ENCODE data around the gene PPA1.
"Not testable (repeated sequence)": the region's sequence is repeated elsewhere in the genome, so short reads cannot be mapped to it uniquely, and the experiment has no call there.

PPA1 gene

DNA sequence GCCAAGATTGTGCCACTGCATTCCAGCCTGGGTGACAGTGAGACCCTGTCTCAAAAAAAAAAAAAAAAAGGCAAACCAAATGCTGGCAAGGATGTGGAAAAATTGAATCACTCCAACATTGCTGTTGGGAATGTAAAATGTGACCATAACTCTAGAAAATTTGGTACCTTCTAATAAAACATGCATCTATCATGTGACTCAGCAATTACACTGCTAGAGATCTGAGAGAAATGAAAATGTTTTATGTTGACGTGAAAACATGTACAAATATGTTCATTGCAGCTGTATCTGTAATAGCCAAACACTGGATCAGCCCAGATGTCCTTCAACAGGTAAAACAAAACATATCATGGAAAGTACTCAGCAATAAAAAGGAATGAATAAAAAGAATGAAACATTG is 32.1 kb downstream of the PPA1 start:
- no peak for DNase-seq

DNA sequence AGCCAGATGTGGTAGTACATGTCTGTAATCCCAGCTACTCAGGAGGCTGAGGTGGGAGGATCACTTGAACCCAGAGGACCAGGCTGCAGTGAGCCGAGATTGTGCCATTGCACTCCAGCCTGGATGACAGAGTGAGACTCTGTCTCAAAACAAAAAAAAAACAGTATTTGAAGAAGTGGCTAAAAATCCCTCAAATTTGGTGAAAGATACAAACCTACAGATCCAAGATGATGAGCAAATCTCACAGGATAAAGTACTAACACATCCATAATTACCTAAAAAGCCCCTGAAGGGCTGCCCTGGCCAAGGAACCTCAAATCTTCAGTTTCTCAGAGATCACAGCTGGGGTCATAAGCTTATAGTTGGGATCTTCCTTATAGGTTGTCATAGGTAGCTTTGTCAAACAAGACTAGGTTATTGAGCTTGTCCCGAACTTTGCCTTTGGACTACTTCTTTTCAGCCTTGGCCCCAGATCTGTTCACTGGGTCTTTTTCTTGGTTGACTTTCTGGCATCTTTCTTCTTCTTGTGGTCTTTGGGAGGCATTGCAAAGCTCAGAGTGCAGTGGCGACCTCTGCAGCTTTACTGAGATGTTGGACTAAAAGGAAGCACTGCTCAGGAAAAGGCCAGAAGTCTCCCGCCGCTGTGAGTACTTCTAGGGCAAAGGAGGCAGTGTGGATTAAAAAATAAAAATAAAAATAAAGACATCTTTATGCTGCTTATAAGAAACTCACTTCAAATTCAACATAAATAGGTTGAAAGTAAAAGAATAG is 34.3 kb downstream of the PPA1 start:
- DNase-seq = no peak

DNA sequence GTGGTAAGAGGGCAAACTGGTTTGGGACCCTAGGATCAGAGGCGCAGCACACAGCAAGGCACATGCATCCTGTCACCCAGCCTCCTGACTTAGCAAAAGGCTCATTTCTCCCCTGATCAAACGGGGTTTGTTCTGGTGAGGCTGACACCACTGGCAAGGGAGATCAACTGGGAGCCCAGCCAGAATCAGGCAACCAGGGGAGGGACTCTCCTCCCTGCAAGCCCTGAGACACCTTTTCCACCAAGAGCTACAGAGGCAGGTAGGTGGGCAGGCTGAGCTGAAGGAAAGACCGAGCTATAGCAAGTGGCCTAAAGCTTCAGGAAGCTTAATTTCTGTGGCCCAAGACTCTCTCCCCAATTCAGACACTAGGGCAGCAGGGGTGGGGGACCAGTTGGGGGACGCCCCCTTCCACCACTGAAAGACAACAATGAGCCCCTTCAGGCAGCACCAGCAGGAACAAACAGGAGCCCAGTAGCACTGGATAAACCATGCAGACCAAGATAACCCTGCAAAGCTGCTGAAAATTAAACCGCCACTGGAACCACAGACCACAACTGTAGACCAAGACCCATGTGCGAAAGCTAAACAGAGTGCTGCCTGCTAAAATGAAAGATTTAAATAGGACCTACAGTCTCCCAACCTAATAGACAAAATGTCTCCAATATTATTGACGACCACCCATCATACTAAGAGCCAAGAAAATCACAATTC is 35.8 kb downstream of the PPA1 start:
- no peak for DNase-seq

DNA sequence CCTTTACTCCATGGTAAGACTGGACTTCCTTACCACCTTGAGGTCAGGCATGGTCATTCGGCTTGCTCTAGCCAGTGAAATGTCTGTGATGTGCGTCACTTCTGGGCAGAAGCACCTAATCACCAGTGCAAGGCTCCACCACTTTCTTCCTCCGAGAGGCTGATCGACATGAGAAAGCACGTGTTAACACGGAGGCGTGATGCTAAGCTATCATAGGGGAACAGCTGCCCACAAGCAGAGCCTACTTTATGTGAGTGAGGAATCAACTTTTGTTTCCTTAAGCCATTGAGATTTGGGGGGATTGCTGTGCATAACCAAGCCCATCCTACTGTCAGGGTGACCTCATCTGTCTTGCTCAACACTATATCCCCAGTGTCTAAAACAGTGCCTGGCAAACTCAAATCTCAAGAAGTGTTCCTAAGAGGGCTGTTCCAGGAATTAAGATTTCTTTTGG is 39.8 kb downstream of the PPA1 start:
- no peak for DNase-seq

DNA sequence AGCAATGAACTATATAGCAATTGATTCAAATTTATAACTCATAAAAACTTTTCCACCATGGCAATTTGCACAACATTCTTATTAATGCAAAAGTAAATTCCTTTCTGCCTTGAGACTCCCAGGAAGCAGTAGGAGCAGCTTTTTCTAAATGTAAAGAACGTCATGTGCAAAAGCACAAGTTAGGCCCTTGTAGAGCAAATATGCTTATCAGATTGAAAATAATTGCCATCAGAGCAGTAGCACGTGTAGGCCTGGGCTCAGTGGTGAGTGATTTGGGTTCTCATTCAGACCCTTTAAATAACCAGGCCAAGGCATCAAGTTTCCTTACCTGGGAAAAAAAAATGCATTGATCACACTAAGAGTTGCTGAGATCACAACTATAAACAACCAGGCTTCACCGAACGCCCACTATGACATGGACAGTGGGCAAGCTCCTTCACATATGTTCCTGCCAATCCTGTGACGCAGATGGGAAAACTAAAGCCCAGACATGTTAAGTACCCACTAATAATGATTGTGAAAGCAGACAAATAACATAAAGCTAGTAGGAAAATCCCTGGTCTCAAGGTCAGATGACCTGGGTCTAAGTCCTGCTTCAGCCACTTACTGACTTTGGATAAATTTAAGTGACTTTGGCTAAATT is 40.8 kb downstream of the PPA1 start:
- no peak for DNase-seq

DNA sequence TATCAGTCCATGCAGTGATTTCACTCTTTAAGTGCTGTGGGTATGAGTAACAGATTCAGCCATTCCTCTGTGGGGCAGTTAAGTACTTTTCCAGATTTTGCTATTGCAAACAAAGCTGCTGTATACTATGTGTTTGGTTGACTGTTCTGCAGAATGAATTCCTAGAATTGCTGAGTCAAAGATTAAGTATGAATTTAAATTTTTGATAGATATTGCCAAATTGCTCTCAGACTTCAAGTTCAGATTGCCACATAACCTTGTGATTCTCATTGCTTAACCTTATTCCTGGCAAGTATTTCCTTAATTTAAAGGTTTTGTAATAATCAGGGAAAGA is 41.3 kb downstream of the PPA1 start:
- no peak for DNase-seq

DNA sequence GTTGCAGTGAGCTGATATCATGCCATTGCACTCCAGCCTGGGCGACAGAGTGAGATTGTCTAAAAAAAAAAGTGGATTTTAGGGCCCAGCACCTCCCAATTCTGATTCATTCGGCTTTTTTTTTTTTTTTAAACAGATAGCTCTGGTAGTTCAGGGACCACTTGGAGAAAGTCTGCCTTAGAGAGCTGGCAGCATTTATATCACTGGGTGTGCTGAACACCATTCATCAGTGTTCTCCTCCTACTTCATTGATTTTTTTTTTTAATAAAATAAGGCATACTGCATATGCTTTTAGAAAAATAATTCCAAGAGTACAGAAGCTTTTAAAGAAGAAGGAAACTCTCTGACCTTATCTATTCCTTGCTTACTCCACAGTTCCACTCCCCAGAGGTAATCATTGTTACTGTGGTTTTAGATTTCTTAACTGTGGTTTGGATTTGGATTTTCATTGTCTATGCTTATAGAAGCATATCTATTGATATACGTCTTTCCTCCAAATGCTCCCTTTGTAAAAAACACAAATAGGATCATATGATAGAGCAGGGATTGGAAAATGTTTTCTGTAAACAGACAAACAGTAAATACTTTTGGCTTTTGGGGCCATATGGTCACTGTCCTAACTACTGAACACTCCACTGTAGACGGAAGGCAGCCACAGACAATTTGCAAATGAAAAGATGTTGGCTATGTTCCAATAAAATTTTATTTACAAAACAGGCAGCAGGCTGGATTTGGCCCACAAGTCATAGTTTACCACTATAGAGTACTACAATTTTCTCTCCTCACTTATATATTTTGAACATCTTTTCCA is 41.9 kb downstream of the PPA1 start:
- DNase-seq = no peak

DNA sequence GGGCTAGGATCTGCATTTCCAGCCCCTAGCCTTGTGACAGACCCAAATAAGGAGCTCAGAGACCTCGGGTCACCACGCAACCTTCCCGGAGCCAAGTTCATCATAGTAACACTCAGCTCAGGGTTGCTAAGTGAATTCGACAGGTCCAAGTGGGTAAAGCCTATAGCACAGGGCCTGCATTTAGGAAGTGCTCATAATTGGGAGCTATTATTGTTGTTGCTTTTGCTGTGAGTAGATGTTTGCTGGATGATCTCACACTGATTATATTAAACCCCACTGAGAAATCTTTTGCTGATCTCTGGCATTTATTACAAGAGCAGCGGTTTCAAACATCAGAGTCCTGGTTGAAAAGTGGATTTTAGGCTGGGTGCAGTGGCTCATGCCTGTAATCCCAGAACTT is 42.6 kb downstream of the PPA1 start:
- no peak for DNase-seq

DNA sequence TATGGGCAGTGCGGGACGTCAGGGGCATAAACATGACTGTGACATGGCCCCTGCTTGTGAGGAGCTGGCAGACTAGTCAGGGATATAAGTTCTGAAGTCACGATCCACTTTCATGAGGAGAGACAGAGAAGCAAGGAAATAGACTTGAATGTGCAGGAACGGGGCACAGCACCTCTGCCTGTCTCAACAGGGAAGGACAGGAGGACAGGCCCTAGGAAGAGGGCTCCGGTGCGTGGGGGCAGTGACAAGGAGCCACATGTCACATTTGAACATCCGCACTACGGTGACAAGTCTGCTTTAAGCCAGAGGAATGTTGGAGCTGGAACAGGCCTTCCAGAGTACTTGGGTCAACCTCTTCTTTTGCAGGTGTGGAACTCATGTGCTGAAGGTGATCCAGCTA is 43.1 kb downstream of the PPA1 start:
- DNase-seq = no peak

DNA sequence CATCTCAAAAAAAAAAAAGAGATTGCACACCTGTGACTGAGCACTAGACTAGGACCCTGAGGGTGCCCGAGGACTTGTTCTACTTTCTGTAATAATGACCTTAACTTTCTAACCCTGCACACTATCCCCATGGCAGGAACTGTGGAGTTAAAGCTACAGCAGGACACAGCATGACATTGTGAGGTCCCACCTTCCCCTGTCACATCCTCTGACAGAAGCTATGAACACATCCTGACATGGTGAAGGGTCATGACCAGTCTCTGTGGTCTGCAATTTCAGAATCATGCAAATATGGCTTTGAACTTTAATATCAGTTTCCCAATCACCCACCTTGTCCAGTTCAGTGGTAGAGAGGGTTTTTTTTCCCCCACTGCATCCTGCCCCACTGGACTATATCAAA is 44.5 kb downstream of the PPA1 start:
- no peak for DNase-seq

DNA sequence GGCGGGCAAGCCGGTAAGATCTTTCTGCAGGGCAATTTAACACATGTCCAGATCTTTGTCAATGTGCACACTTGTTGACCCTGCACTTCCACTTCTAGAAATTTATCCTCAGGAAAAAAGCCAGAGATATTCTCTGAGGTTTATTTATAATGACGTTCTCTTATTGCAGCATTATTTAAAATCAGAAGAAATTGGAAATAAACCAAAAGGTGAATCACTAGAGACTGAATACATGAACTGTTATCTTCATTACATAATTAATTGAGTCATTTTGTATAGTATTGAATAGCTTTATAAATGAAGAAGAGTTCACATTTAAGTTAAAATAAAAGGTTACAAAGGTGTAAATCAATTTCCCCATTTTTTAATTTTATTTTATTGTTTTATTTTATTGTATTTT is 46.7 kb downstream of the PPA1 start:
- no peak for DNase-seq

DNA sequence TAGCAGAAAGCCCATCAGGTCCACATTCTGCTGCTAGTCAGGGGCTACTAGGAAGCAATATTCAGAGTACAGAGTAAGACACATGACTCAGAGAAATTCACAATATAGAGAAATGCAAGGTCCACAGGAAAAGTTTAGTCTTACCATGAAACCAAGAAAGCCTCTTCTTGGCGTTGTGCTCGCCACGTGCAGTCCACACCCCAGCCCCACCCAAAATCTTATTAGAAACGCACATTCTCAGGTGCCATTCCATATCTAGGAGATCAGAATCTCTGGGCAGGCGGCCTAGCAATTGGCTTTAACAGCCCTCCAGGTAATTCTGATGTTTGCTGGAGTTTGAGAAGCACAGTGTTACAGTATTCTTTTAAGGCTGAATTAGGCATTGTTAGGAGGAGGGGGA is 47.1 kb downstream of the PPA1 start:
- DNase-seq = no peak

DNA sequence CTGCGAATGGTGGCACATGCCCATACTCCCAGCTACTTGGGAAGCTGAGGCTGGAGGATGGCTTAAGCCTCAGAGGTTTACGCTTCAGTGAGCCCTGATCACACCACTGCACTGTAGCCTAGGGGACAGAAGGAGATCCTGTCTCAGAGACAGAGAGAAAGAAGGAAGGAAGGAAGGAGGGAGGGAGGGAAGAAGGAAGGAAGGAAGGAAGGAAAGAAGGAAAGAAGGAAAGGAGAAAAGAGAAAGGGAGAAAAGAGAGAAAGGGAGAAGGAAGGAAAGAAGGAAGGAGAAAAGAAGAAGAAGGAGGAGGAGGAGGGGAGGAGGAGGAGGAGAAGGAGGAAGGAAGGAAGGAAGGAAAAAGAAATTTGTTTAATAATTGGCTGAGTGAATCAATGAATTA is 49.9 kb downstream of the PPA1 start:
- DNase-seq = no peak

DNA sequence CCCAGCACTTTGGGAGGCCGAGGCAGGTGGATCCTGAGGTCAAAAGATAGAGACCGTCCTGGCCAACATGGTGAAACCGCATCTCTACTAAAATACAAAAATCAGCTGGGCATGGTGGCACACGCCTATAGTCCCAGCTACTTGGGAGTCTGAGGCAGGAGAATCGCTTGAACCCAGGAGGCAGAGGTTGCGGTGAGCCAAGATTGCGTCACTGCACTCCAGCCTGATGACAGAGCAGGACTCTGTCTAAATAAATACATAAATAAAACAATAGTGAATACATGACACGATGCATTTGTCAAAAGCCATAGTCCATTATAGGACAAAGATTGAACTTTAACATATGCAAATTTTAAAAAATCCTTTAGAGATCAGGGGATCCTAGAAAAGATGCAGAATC is 54.0 kb downstream of the PPA1 start:
- DNase-seq = not testable (repeated sequence)

DNA sequence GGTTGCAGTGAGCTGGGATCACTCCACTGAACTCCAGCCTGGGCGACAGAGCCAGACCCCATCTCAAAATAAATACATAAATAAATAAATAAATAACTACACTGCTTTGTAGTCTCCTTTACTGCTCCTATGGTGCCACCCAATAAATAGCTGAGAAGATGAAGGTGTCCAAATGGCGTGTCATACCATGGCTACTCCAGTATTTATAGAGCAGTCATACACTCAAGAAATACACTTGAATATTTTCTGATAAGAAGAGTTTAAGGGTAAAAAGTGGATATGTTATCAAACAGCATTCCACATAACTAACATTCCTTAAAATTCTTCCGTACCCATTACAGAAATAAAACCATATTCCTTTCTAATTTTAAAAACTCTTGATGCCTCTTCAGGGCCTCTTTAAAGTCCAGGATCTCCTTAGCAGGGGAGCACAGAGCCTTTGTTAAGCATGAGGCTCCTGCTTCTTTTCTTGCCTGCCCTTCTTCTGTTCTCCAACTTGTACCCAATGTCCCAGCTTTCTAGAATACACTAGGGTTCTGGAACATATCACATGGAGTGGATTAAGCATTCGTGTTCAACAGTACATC is 55.0 kb downstream of the PPA1 start:
- no peak for DNase-seq

DNA sequence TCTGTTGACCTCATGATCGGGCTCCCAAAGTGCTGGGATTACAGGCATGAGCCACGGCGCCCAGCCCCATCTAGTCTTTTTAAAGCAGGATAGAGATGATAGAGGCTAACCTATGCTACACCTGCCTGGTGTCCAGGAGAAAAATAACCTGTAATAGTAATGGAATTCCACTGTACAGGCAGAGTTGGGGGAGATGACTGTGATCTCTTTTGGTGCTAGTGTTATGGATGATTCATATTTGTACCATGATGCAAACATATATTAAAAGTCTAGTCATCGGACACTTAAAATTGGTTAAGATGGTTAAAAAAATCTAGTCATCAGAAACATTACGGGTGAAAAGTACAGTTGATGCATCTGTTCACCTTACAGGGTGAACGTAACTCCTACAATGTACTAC is 56.8 kb downstream of the PPA1 start:
- DNase-seq = no peak

DNA sequence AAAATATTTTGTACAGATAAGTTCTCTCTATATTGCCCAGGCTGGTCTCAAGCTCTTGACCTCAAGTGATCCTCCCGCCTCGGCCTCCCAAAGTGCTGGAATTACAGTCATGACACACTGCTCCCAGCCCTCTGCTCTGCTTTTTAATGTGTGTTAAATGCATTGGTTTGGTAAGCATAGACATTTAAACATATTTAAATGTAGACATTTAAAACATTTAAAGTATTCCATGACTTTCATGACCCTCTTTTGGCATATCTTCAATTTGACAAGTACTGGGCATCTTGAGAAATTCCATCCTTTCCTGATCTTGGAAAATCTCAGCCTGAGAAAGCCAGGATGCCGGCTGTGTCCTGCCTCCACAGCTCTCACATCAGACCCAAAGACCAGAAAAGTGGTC is 57.7 kb downstream of the PPA1 start:
- no peak for DNase-seq

DNA sequence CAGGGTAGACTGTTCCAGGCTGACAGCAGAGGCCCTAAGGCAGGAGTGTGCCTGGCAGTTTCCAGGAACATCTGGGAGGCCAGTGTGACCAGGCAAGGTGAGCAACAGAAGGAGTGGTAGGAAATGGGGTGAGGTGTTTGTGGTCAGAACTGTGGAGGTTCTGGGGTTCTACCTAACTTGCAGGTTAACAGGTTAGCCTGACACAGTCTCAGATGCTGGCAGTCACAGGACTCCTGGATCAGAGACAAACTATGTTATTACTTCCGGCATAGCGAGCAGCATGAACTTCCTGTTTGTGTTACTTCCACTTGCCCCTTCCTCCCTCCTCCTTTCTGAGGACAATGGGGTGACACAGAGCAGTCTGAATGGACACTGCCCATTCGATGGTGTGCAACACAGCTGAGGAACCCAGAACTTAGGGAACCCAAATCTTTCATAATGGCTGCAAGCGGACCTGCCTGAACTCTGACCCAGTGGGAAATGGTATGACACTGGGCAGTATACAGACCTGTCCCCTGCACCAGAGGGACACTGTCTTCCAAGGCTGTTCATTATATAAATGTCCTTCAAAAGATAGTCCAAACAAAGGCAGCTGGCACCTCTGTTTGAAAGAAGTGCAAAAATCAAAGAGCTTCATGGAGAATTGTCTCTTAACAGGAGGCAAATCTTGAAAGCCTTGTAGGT is 59.0 kb downstream of the PPA1 start:
- no peak for DNase-seq

DNA sequence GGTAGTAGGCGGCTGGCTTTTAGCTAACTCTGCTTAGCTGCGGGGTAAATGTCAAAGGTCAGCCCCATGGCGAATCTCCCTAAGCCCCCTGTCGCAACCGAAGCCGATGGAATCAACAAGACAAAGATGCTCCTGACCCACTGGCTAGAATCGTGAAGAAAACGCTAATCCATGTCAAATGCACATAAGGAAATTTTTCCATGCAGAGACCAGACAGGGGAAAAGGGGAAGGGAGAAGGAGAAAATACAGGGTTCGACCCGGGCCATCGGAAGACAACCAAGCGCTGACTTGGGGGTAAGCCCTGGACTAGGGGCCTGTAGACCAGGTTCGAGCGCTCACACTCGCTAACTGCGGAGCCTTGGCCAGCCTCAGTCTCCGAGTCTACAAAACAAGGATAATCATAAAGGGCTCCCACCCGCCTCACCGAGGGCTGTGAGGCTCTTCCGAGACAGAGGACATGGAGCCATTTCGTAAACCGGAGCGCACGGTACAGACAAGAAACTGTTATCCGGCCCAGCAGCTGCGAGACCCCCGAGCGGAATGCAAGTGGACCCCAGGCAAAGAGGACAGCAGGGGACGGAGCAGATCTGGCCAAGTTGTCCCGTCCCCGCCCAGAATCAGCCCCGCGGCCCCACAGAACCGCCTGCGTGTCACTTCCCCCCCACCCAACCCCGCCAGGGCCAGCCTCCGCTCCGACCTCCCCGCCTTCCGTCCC is 63.4 kb downstream of the PPA1 start:
- DNase-seq = no peak

DNA sequence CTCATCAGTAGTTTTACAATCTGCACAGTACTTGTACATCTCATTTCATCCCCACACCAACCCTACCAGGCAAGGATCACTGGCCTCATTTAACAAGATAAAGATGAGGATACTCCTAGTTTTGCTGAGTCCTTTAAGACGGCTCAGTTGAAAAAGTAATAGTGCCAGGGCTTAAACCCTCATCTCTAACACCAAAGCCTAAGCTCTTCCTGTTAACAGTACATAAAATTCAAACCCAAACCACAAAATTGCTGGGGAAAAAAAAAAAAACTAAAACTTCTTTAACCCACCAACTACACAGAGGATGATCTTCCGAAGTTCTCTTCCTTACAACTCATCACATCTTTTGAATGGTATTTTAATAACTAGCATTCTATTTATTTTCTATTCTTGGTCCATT is 64.2 kb downstream of the PPA1 start:
- DNase-seq = no peak

DNA sequence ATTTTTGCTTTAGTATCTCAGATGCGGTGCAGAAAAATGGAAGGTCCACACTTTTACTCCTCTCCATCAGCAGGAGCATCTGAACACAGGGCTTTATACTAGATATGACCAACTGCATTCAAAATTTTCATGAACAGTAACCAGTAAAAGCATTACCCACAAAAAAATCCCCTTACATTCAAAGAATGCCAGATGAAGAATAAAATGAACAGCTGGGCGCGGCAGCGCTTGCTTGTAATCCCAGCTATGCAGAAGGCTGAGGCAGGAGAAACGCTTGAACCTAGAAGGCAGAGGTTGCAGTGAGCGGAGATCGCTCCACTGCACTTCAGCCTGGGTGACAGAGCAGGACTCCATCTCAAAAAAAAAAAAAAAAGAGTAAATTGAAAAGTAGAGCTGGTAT is 66.0 kb downstream of the PPA1 start:
- DNase-seq = no peak

DNA sequence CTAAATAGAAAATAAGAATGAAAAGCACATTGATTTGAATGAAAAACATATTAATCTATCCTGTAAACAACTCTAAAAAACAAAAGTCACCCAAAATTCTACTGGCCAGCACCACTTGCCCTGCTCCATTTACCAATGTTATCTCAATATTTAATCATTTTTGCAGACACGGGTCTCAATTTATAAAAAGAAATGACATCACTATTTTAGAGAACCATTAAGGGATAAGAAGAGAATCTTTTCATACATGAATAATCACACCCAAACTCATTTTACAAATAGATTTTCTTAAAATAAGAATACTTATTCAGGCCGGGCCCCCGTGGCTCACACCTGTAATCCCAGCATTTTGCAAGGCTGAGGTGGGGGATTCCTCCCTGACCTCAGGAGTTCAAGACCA is 66.8 kb downstream of the PPA1 start:
- DNase-seq = no peak

All from NCI-H748 treated with DMSO at 0.1 percent for 48 hours (cell line).